Measurements from ENCODE around the gene MRPL39. TPM values are rescaled to one million over a fixed set of nuclear protein-coding genes. Genes with fewer than 3 reads are reported as not detected.

MRPL39 gene
- total and polyA plus RNA-seq, 11 donors: 37.6 to 93.6 (median 50.3) TPM

DNA sequence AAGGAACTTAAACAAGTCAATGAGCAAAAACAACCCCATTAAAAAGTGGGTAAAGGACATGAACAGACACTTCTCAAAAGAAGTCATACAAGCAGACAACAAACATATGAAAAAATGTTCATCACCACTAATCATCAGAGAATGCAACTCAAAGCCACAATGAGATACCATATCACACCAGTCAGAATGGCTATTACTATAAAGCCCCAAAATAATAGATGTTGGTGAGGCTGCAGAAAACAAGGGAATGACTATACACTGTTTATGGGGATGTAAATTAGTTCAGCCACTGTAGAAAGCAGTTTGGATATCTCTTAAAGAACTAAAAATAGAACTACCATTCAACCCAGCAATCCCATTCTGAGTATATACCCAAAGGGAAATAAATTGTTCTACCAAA, 51.2 kb downstream of the MRPL39 start:
- no peak overlapping the region for H3K4me3 ChIP-seq
- no peaks in the 10 kb centered on the region for H3K9me3 ChIP-seq
- TF ChIP-seq, protein P1, sequence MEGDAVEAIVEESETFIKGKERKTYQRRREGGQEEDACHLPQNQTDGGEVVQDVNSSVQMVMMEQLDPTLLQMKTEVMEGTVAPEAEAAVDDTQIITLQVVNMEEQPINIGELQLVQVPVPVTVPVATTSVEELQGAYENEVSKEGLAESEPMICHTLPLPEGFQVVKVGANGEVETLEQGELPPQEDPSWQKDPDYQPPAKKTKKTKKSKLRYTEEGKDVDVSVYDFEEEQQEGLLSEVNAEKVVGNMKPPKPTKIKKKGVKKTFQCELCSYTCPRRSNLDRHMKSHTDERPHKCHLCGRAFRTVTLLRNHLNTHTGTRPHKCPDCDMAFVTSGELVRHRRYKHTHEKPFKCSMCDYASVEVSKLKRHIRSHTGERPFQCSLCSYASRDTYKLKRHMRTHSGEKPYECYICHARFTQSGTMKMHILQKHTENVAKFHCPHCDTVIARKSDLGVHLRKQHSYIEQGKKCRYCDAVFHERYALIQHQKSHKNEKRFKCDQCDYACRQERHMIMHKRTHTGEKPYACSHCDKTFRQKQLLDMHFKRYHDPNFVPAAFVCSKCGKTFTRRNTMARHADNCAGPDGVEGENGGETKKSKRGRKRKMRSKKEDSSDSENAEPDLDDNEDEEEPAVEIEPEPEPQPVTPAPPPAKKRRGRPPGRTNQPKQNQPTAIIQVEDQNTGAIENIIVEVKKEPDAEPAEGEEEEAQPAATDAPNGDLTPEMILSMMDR (IDR thresholded peaks at IDR 0.05): no peak
- TF ChIP-seq POLR2A (IDR thresholded peaks at IDR 0.05): no peak
- intact Hi-C loops (cut with DNase I): loop anchor here in 3 of 10 donors (5.0 to 10.0 kb wide), 3 partner anchors 111 to 134 kb away; no protein-coding TSS in a partner anchor
- H3K4me1 ChIP-seq: peaks cover 0 to 16% (median 0%) of the 10 kb centered on the region in 12 donors
- H3K27ac ChIP-seq: no peak overlapping the region
- no peaks in the 10 kb centered on the region for H3K27me3 ChIP-seq
- ATAC-seq: no peak
- H3K36me3 ChIP-seq: no peaks in the 10 kb centered on the region
- no peak for DNase-seq

DNA sequence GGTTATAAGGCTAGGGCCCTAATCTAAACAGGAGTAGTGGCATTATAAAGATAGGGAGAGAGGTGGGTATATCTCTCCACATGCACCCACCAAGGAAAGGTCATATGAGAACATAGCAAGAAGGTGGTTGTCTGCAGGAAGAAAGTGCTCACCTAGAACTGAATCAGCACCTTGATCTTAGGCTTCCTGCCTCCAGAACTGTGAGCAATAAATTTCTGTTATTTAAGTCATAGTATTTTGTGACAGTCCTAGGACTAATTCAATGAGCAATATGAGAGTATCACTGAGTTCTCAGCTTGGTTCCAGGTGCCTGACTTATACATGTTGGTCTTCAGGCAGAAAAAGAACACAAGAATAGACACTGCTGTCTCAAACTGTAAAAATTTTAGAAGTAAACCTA, 51.8 kb downstream of the MRPL39 start:
- TF ChIP-seq, protein P1 (IDR thresholded peaks at IDR 0.05): no peak
- TF ChIP-seq POLR2A (IDR thresholded peaks at IDR 0.05): no peak
- H3K4me1 ChIP-seq: peaks cover 0 to 11% (median 0%) of the 10 kb centered on the region in 12 donors
- no peak for ATAC-seq
- no peak overlapping the region for H3K27ac ChIP-seq
- intact Hi-C loops (cut with DNase I): loop anchor here in 3 of 10 donors (5.0 to 10.0 kb wide), 3 partner anchors 111 to 133 kb away; no protein-coding TSS in a partner anchor
- no peaks in the 10 kb centered on the region for H3K36me3 ChIP-seq
- DNase-seq: no peak
- H3K27me3 ChIP-seq: no peaks in the 10 kb centered on the region
- H3K4me3 ChIP-seq: no peak overlapping the region
- H3K9me3 ChIP-seq: no peaks in the 10 kb centered on the region

DNA sequence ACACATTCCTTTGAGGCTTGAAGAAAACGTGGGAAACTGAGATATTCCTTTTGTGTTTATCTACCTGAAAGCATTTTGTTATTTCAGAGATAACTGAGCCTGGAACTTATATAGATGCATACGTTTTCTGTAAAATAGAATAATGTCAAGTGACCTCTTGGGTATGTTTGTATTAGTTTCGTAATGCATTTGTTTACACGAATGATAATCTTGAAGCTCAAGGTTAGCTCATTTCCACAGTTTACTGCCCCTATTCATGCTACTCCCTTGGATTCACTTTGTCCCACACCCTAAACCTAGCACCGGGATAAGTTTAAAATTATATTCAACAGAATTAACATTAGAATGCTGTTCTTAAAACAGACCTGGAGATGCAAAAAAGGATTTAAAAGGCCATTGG, 54.4 kb downstream of the MRPL39 start:
- Histone ChIP-seq H3K4me3 (no peak overlapping the region), H3K4me1 (no peaks in the 10 kb centered on the region), H3K27me3 (no peaks in the 10 kb centered on the region), H3K36me3 (no peaks in the 10 kb centered on the region), H3K27ac (no peak overlapping the region), H3K9me3 (no peaks in the 10 kb centered on the region)
- ATAC-seq (no peak), DNase-seq (no peak)
- 85 to 90% (median 86%) methylated on average over 5 of the region's 5 CpGs for WGBS, 4 donors
- TF ChIP-seq, protein P1 (IDR thresholded peaks at IDR 0.05): no peak
- no peak for TF ChIP-seq POLR2A (IDR thresholded peaks at IDR 0.05)
- intact Hi-C loops (cut with DNase I): loop anchor here in 3 of 10 donors (5.0 to 10.0 kb wide), 3 partner anchors 51 to 128 kb away; no protein-coding TSS in a partner anchor

DNA sequence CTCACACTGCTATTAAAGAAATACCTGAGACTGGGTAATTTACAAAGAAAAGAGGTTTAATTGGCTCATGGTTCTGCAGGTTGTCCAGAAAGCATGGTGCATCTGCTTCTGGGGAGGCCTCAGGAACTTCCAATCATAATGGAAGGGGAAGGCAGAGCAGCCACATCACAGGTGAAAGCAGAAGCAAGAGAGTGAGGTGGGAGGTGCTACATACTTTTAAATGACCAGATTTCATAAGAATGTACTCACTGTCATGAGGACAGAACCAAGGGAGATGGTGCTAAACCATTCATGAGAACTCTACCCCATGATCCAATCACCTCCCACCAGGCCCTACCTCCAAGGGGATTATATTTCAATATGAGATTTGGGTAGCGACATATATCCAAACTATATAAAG, 55.7 kb downstream of the MRPL39 start:
- H3K9me3 ChIP-seq: no peaks in the 10 kb centered on the region
- TF ChIP-seq, protein P1 (IDR thresholded peaks at IDR 0.05): no peak
- no peak for TF ChIP-seq POLR2A (IDR thresholded peaks at IDR 0.05)
- H3K27me3 ChIP-seq: no peaks in the 10 kb centered on the region
- WGBS, 4 donors: 94 to 100% (median 96%) methylated on average over 1 of the region's 1 CpG
- no peaks in the 10 kb centered on the region for H3K4me1 ChIP-seq
- intact Hi-C loops (cut with DNase I): loop anchor here in 3 of 10 donors (5.0 to 10.0 kb wide), 3 partner anchors 49 to 127 kb away; no protein-coding TSS in a partner anchor
- no peaks in the 10 kb centered on the region for H3K36me3 ChIP-seq
- DNase-seq (no peak), ATAC-seq (no peak)
- H3K4me3 ChIP-seq: no peak overlapping the region
- no peak overlapping the region for H3K27ac ChIP-seq
